Hypothalamus (tissue), 51 donors: ENCODE results near the gene PSMB8.
A peak's percentile ranks its signal among the peaks of the same experiment; 100 is the strongest.

ENCODE experiments used
- DNase-seq, 51 donors: peaks; one replicate each; lab custom pipeline; 2025; lab: John Stamatoyannopoulos, UW

PSMB8 gene

DNA sequence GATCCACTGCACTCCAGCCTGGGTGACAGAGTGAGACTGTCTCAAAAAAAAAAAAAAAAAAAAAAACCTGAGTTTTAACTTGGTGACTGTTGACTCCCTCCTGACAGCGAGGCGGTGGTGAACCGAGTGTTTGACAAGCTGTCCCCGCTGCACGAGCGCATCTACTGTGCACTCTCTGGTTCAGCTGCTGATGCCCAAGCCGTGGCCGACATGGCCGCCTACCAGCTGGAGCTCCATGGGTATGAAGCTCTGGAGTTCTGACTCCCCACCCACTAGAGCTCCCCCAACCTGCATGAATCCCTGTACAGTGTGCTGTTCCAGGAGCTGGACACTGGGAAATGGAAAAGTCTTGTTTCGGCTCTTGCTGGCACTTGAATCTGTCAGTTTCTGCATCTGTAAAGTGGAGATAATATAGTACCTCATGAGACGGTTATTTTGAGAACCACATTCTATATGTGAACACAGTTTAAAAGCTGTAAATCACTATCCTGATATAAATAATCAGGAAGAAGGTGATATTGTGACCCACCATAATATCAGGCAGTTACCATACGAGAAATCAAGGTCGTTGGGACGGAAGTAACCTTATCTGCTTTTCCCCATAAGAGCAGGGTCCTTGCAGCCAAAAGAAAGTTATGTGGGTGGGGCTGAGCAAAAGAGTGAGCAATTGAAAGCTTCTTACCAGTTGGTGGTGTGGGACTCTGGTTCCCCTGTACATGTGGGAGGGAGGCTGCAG is 13.5 kb upstream of the PSMB8 start:
- DNase-seq, result no peak

DNA sequence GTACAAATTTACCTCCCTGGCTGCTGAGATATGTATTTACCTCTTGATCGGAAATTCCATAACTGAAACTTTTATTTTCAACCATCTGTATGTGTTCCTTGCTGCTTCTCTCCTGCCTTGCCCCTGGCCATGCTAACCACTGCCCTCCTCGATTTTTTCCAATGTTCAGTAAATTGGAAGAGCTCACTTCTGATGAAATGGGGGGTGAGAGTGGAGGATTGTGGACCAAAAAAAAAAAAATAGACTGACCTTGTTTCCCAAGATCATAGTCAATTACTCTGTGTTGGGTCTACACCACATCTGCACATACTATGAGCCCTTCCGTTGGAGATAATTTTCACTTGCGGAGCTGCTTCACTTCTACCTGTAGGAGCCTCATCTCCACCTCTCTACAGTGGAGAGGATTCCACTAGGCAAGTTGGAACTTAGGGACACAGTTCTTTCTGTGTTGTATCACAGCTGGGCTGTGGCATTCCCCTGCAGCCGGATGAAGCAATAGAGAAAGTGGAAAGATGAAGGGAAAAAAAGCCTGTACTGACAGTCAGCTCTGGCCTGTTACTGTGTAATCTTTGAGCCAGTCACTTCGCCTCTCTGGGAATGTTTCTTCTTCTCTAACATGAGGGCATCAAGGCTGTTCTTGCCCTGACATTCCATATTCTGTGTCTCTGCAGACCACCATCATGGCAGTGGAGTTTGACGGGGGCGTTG is 11.8 kb upstream of the PSMB8 start:
- no peak for DNase-seq

DNA sequence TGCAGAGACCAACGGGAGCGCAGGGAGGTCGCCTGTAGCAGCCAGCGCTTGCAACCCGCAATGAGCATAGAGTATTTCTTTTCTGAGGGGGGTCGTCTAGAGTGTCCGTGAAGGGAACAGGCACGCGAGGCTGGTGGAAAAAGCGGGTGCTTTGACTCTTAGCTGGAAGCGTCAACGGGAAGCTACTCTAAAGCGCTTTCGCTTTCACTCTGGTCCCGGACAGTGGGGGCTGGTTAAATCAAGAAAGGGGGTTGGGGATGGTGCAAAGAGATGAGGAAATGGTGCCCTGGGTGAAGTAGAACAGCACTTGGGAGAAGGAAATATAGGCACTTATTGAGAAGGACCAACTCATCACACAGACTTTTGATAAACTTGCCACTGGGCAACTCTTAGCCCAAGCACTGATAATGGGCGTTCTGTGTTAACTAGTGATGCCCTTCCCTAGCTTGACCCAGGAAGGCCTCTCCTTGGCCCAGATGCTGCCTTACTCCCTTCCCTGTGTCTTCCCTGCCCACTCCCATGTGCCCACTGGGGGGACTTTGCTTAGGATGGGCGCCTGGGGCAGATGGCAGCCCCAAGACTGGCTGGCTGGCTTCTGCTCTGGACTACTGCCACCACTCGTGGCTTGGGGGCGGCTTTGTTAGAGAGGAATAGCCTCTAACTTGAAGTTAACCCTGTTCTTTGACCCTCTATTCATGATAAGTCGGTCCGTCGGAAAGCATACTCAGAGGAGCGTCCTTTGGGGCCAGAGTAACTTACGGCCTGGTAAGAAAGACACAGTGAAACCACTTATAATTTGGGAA is 10.7 kb upstream of the PSMB8 start:
- DNase-seq, result peak in 20 of 51 donors; percentile 10 to 80 (median 56)

DNA sequence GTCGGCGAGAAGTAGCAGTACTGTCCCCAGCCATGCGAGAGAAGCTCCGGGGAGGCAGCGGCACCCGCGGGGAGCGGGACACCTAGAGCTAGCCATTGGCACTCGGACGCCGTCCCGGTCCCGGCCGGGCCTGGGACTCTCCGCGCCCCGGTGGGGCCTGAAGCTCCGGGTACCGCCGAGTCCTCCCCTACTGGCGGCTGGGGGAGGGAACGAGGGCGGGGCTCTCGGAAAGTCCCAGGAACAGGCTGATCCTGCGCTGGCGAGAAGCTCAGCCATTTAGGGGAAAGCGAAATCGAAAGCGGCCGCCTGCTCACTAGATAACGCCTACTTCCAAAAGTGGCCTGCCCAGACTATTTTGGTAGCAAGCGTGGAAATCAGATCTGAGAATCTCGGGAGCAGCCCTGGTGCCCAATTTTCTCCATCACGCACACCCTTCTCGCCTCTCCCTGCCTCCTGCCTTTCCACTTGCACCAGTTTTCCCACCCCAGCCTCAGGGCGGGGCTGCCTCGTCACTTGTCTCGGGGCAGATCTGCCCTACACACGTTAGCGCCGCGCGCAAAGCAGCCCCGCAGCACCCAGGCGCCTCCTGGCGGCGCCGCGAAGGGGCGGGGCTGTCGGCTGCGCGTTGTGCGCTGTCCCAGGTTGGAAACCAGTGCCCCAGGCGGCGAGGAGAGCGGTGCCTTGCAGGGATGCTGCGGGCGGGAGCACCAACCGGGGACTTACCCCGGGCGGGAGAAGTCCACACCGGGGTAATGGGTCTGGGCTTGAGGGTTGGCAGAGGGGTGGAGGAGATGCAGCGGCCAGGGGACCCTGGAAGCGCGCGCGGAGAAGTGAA is 9.9 kb upstream of the PSMB8 start, which contains the start of the genes PSMB9 and TAP1:
Gene PSMB9 (plus strand): TSS at position 652 of the 835 bp plus-strand sequence. CDS start 38 bp downstream, at position 690.
Gene TAP1 (minus strand): TSS at position 164 of the 835 bp plus-strand sequence. CDS start 68 bp downstream, at position 96.
- DNase-seq, result peak; percentile 57 to 99 (median 93)

DNA sequence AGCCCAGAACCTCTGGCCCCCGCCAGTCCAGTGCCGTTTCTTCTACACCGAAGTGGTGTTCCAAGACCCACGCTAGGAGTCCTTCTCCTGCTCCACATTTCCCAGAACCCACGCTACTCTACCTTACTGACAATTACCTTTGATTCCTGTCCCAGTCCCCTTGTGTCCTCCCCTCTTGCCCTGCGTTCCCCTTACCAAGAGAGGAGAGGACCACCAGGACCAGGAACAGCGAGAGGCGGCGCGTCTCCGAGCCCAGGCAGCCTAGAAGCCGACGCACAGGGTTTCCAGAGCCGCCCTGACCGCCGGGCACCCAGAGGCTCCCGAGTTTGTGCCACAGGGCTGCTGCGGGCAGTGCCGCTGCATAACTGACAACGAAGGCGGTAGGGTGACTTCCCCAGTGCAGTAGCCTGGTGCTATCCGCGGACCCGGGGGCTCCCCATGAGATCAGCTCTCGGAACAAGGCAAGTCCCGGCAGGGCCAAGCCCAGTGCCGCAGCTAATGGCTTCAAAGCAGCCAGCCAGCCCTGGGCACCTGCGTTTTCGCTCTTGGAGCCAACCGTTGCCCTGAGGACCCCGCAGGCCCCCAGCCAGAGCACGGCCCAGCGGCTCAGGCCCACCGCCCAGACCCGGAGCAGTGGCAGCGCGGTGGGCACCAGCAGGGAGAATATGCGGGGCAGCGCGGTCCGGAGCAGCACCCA is 9.1 kb upstream of the PSMB8 start:
- peak in 40 of 51 donors; percentile 28 to 82 (median 58) for DNase-seq

DNA sequence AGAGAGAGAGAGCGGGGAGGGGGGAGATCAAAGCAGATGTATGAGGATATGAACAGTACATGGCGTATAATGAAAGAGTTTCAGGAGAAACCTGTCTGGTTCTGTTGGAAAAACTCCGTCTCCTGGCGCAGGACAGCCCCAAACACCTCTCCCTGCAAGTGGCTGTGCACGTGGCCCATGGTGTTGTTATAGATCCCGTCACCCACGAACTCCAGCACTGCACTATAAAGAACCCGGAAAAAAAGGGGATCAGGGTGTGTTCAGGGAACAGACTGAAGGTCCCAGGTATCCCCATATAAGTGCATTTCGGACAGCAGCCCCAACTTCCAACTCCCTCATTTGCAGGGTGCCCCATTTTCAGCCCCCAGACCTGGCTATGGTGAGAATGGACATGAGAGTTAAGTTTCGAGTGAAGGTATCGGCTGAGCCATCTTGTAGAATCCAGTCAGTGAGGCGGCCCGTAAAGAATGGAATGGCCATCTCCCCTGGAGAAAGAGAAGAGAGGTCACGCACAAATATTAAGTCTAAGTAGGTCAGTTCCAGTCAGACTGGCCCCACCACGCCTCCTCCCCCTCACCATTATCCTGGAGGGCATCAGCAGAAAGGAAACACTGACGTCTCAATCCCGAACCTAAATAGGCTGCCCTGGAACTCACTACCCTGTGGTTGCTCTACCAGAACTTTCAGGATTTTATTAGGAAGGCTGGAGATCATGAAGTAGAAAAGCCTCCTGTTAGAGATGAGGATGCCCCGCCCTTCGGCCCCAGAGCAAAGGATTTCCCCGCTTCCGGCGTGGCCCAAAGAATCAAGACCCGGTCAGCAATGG is 8.4 kb upstream of the PSMB8 start:
- peak in 7 of 51 donors; percentile 21 to 46 (median 31) for DNase-seq

DNA sequence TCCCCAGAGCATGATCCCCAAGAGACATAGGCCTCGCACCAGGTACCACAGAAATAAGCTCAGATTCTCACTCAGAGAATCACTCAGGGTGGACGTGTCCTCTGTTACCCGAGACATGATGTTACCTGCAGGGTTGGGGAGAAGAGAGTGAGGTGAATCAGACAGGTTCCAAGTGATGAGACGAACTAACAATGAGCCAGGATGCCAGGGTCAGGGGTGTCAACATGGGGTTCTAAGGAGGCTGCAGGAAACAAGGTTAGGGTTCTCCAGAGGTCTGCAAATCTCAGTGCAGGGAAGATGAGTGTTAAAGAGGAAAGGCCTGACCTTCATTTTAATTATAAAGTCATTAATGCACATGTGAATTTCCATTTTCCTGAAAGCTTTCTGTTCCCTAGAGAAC is 7.2 kb upstream of the PSMB8 start:
- no peak for DNase-seq

DNA sequence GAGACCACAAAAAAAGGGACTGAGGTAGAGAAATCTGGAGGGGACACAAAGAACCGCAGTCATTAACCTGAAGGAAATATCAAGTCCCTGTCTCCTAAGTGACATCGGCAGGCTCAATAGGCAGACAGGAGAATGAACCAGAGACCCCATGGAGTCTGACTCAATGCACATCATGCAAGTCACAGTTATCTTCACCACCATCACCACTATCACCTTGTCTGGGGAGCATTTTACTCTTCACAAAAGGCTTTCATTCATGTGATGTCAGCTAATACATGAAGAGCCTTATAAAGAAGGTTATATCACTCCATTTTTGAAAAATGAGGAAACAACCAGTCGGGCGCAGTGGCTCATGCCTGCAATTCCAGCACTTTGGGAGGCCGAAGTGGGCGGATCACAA is 5.3 kb upstream of the PSMB8 start:
- DNase-seq, result no peak

DNA sequence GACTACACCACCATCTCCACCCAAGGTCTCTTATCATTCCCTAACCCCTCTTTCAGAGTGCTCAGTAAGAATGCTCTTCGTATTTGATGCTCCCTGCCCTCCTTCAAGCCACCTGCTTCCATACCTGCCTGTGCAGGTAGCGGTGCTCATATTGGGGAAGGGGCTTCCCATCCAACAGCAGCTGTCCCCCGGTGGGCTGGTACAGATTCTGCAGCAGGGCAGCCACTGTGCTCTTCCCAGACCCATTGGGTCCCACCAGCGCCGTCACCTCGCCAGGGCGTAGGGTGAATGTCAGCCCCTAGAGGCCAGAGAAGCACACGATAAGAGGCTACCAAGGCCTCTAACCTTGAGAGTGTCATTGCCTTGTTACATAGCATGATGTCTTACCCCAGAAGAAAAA is 3.9 kb upstream of the PSMB8 start:
- DNase-seq, result no peak

DNA sequence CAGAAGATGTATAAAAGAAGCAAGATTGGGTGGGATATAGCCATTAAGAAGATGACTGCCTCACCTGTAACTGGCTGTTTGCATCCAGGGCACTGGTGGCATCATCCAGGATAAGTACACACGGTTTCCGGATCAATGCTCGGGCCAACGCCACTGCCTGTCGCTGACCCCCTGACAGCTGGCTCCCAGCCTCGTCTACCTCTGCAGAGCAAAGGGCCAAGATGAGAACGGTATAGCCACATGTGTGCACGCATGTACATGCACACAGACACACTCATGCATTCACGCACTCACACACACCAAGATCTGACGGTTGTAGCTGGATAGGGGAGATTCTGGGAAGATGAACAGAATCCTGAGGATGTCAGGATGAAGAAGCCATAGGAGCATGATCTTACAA is 3.2 kb upstream of the PSMB8 start:
- no peak for DNase-seq

DNA sequence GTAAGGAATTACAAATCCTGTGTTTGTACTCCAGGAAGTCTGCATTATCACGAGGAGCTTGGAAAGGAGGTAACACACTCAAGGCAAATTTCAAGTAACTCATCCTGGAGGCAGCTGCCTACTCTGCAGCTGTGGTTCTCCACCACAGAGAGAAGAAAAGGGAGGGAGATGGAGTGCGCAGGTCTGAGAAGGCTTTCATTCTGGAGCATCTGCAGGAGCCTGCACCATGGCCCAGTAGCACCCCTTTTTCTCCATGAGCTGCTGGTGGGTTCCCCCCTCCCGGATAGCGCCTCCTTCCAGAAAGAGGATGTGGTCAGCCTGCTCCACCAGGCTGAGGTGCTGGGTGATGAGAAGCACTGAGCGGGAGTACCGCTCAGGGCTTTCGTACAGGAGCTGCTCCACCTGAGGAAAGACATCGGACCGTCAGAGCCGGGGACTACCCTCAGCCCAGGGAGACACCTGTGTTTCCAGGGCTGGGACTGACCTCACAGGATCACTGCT is 1.6 kb upstream of the PSMB8 start:
- peak in 8 of 51 donors; percentile 5 to 27 (median 12) for DNase-seq

DNA sequence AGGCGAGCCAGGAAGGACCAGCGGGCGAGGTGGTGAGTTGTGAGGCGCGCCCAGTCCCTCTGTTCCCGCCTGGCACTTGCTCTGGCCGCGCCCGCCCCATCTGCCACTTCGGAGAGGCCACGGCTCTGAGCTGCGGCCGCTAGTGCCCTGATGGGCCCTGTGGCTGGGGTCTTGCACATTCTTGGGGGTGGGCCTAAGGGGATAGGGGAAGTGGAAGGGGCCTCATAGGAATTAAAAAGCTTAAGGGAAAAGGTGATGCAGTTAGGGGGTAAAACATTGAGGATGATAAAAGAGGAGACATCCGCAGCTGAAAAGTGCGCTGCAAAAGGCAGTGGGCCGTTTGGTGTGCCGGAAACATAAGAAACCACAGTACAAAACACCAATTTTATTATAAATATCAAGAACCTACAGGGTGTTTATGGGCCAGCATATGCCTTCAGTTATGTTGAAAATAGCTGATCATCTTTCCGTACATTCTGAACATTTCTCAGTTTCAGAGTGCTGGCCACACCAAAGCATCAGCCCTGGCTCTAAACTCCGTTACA is 1.1 kb upstream of the PSMB8 start:
- no peak for DNase-seq

DNA sequence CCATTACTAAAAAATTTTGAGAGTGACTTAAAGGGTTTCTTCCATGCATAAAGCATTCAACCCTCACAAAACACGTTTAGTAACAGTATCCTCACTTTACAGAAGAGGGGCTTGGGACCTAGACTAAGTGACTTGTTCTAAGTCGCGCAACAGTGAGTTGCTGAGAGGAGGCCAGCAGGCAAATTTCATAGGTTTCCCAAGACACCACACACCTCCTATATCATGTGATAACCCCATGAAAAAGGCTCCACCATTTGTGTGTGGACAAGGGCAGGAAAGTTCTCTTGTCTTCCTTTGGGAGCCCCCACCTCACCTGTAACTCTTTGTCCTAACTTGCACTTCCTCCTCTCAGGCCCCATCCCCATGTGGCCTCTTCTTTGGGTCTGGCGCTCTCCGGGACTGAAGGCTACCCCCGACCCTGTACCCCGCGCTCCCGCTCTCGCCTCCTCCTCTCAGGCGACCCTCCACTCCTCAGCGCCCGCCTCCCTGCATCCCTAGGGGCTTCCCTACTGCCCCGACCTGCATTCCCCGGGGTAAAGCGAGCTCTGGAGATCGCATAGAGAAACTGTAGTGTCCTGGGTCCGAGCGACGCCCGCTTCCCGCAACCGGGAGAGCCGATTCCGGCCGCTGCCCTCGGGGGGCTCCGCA is 392 bp downstream of the PSMB8 start:
- DNase-seq, result peak in 4 of 51 donors; percentile 6 to 50 (median 35)

DNA sequence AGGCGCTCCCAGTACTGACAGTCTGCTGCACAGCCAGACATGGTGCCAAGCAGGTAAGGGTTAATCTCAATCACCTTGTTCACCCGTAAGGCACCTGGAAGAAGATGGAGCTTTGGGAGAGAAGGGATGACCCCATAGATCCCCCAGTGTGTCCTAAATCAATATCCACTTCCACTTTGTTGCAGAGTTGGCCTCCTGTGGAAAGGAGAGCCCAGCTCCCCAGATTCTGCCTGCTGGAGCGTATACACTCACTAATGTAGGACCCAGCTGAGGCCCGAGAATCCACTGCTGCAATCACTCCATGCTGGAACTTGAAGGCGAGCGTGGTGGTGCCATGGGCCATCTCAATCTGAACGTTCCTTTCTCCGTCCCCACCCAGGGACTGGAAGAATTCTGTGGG is 1.2 kb downstream of the PSMB8 start:
- DNase-seq, result no peak

DNA sequence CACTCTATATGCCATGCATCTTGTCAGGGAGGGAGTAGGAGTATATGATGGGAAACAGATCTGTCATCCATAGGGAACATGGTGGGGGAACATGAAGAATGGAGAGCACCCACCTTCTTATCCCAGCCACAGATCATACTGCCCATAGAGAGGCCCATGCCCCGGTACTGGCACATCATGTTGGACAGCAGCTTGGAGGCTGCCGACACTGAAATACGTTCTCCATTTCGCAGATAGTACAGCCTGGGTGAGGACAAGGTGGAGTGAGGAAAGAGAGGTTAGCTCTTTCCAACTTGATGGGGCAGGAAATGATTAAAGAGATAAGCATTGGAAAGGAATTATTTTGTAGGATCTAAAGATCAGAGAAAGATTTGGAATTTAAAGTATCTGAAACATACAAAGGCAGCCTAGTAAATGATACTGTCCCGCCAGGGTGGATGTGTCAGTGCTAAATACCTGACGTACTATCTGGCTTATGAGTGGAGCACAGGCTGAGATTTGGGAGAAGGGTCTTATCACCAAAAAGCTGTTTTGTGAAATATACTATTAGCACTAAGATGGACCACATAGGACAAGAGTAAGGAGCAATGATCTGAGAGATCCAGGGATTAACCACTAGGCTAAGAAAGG is 1.7 kb downstream of the PSMB8 start:
- no peak for DNase-seq

DNA sequence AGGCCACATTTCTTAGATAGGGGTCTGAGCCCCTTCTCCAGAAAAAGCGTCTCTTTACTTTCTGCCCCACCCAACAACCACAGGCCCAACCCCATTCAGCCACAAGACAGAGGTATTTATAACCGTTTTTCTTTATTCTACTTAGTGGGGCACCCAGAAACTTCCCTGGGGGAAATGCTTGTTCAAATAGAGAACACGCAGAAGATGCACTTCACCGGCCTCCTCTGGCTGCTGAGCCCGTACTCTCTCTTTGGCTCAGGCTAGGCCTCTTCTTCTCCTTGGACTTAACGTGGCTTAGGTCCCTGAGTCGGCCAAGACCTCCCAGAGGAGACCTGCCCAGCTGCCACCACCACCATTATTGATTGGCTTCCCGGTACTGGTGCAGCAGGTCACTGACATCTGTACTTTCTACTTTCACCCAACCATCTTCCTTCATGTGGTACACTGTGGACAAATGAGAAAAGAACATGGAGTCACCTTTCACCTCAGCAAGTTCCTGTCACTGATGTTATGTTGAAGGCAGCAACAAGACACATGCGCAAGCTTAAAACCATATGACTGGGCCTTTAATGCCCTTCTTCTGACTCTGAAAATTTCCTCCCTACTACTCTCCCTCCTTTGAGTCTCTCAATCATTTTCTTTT is 3.1 kb downstream of the PSMB8 start:
- no peak for DNase-seq

DNA sequence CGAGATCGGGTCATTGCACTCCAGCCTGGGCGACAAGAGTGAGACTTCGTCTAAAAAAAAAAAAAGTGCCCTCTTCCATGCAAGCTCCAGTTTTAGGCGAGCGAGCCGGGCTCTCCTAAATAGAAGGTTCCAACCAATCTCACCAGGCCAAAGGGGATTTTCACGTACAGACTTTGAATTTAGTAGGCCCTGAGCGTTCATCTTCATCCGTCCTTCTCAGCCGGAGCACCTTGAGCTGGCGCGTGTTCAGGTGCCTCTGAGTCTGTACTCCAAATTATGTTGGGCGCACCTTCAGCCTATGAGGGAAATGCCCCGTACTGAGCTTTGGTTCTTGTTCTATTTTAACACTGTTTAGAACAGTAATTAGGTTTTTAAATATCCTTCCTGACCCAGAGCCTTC is 4.5 kb downstream of the PSMB8 start:
- no peak for DNase-seq
